ENCODE measurements around the gene JPH4. TPM values are rescaled to one million over a fixed set of nuclear protein-coding genes. Genes with fewer than 3 reads are reported as not detected.

Gene JPH4
- total and polyA plus RNA-seq, 2 donors (not counting 3 experiments of a cell fraction or from before 2014, with no cell fraction given), result 0.06 TPM; not detected in 1

GRCh38 chr14:23543403-23543802, 35.2 kb downstream of the JPH4 start:
- FAIRE-seq, result no peak
- intact Hi-C loops (cut with micrococcal nuclease) (no loop called here), dilution Hi-C loops (cut with MboI; ENCODE audit: extremely low pct_ligation_motif_present, low sequenced_read_pairs) (no loop called here)
- no peaks in the 10 kb centered on the region for H3K4me1 ChIP-seq (ENCODE audit: control insufficient read depth, extremely low read depth, insufficient read depth, low read length)
- peaks cover 0 to 10% of the 10 kb centered on the region in 2 experiments for H3K27me3 ChIP-seq (ENCODE audit: control insufficient read depth in 2 of 2, insufficient read depth in 2 of 2, low read length in 2 of 2)
- no TSS peak for BruUV-seq (replicated peaks)
- no peaks in the 10 kb centered on the region for H3K9me3 ChIP-seq (replicated peaks; ENCODE audit: control insufficient read depth, insufficient read depth, low read length)
- no peaks in the 10 kb centered on the region for H3K9me1 ChIP-seq (replicated peaks; ENCODE audit: control insufficient read depth, extremely low read depth, insufficient read depth, low read length)
- H3K27ac ChIP-seq (ENCODE audit: insufficient read depth, low read depth, low read length), result no peak overlapping the region
- no peaks in the 10 kb centered on the region for H3K36me3 ChIP-seq (ENCODE audit: control insufficient read depth in 2 of 2, extremely low read depth in 1 of 2, insufficient read depth in 2 of 2, low read length in 2 of 2)
- no peak overlapping the region for H3K4me2 ChIP-seq (ENCODE audit: insufficient read depth, low read length)
- H2AFZ ChIP-seq (ENCODE audit: low read depth, low read length), result no peak overlapping the region
- H3K79me2 ChIP-seq (ENCODE audit: control insufficient read depth, insufficient read depth, low read length), result no peaks in the 10 kb centered on the region
- no peak for DNase-seq (ENCODE audit: low read depth, low spot score)
- no peak for TF ChIP-seq JUN (IDR thresholded peaks at IDR 0.05; ENCODE audit: borderline replicate concordance, insufficient read depth, insufficient read length, low read depth)
- no peak for TF ChIP-seq MAX (IDR thresholded peaks at IDR 0.05; ENCODE audit: insufficient read depth, insufficient read length)
- TF ChIP-seq POLR2AphosphoS5 (IDR thresholded peaks at IDR 0.05; ENCODE audit: insufficient read depth, low read depth, low read length), result no peak
- no peak for TF ChIP-seq EZH2 (IDR thresholded peaks at IDR 0.05; ENCODE audit: borderline replicate concordance, low read depth, low read length, severe bottlenecking)
- no peak for TF ChIP-seq CTCF (IDR thresholded peaks at IDR 0.05; ENCODE audit: extremely low read depth in 1 of 2, insufficient read depth in 1 of 2, low read depth in 1 of 2, low read length in 2 of 2)
- H3K4me3 ChIP-seq (replicated peaks in 1 of 3; ENCODE audit: insufficient read depth in 1 of 3, low read depth in 1 of 3, low read length in 3 of 3), result no peak overlapping the region
- H4K20me1 ChIP-seq (replicated peaks; ENCODE audit: control insufficient read depth, extremely low read depth, insufficient read depth, low read length), result no peaks in the 10 kb centered on the region
- POLR2A ChIA-PET, result no interaction called here
- H3K9ac ChIP-seq (replicated peaks; ENCODE audit: extremely low read depth, insufficient read depth, low read length), result no peak overlapping the region
- CTCF ChIA-PET, result interaction anchor here (2.8 to 3.5 kb wide), 3 partner anchors 15 to 65 kb away, joined by 10 to 17 read pairs (median 12); no protein-coding TSS in a partner anchor
